H1 (cell line): ENCODE measurements around the gene SAG. TPM values are rescaled to one million over a fixed set of nuclear protein-coding genes. Genes with fewer than 3 reads are reported as not detected.

Experiments used
- CTCF ChIA-PET: fragments of 300-600 bp; sonication (Branson Sonifier 250); formaldehyde crosslinking; loops from one replicate; lab custom pipeline; 2021; ENCODE audit not compliant: partially characterized antibody; lab: Charles Lee
- POLR2A ChIA-PET: fragments of 300-600 bp; sonication (Branson Sonifier 250); formaldehyde crosslinking; loops from one replicate; lab custom pipeline; 2021; ENCODE audit warnings: inconsistent platforms; ENCODE audit not compliant: partially characterized antibody; lab: Charles Lee
- DNase-seq, 2 experiments: peaks; one replicate each; pipeline versions ENCODE4 v3.0.0 to v3.0.0-alpha.2; 2010 to 2022; ENCODE audit warnings: low spot score in 2 of 2, low read depth in 1 of 2, mixed read lengths in 1 of 2
- FAIRE-seq: peaks from 2 replicates; lab custom pipeline; 2011; peaks lifted over from hg19 to GRCh38; lab: Jason Lieb, UNC
- H2AFZ ChIP-seq: 2 replicates; pipeline ENCODE4 v1.8.1; 2012; ENCODE audit warnings: low read length, inconsistent platforms
- H2AK5ac ChIP-seq: 2 replicates; pipeline ENCODE4 v1.6.1; 2013; ENCODE audit warnings: low read depth, low read length
- H2BK120ac ChIP-seq: replicated peaks from 2 replicates; pipeline ENCODE3; 2013; ENCODE audit warnings: low read depth, low read length, inconsistent platforms
- H2BK12ac ChIP-seq: 2 replicates; pipeline ENCODE4 v1.6.1; 2013; ENCODE audit warnings: low read depth, low read length
- H2BK15ac ChIP-seq: 2 replicates; pipeline ENCODE4 v1.6.1; 2013; ENCODE audit warnings: low read length
- H2BK20ac ChIP-seq: 2 replicates; pipeline ENCODE4 v1.6.1; 2013; ENCODE audit warnings: low read length
- H2BK5ac ChIP-seq: 2 replicates; pipeline ENCODE4 v1.6.1; 2013; ENCODE audit warnings: low read depth, low read length
- H3K14ac ChIP-seq: 2 replicates; pipeline ENCODE4 v1.6.1; 2013; ENCODE audit warnings: inconsistent platforms; ENCODE audit not compliant: insufficient read length
- H3K18ac ChIP-seq: 2 replicates; pipeline ENCODE4 v1.6.1; 2013; ENCODE audit warnings: low read length; ENCODE audit errors: extremely low read depth
- H3K23ac ChIP-seq: 2 replicates; pipeline ENCODE4 v1.6.1; 2013; ENCODE audit warnings: inconsistent platforms; ENCODE audit not compliant: insufficient read length
- H3K23me2 ChIP-seq: 2 replicates; pipeline ENCODE4 v1.6.1; 2013; ENCODE audit warnings: low read depth, low read length
- H3K27ac ChIP-seq: 2 replicates; pipeline ENCODE4 v1.6.1; 2011; ENCODE audit warnings: low read depth, low read length, inconsistent platforms
- H3K27me3 ChIP-seq, 4 experiments: replicated peaks in 1 of 4; 1 replicate in 1 of 4; 2 replicates in 3 of 4; pipeline versions ENCODE4 v1.6.1 to v1.8.1; 2011 to 2013; ENCODE audit warnings: low read length in 3 of 4, mild to moderate bottlenecking in 3 of 4, inconsistent platforms in 2 of 4, mixed read lengths in 2 of 4, moderate library complexity in 1 of 4; ENCODE audit not compliant: control insufficient read depth in 3 of 4, insufficient read depth in 3 of 4; ENCODE audit errors: extremely low read depth in 1 of 4
- H3K36me3 ChIP-seq, 4 experiments: 2 replicates each; pipeline versions ENCODE4 v1.6.1 to v1.8.1; 2011 to 2013; ENCODE audit warnings: mild to moderate bottlenecking in 4 of 4, low read length in 3 of 4, moderate library complexity in 2 of 4, control low read depth in 1 of 4, inconsistent platforms in 1 of 4; ENCODE audit not compliant: insufficient read depth in 4 of 4, control insufficient read depth in 2 of 4
- H3K4ac ChIP-seq: replicated peaks from 2 replicates; pipeline ENCODE3; 2013; ENCODE audit warnings: low read length, low read depth, mixed read lengths, inconsistent platforms; ENCODE audit not compliant: insufficient read length
- H3K4me1 ChIP-seq, 4 experiments: replicated peaks in 1 of 4; 1 replicate in 1 of 4; 2 replicates in 3 of 4; pipeline versions ENCODE4 v1.6.1 to v1.8.1; 2011 to 2013; ENCODE audit warnings: low read length in 3 of 4, inconsistent platforms in 2 of 4, mixed read lengths in 1 of 4; ENCODE audit not compliant: insufficient read depth in 4 of 4, control insufficient read depth in 3 of 4
- H3K4me2 ChIP-seq, 2 experiments: 2 replicates each; pipeline versions ENCODE4 v1.6.1 to v1.8.1; 2011 to 2013; ENCODE audit warnings: low read depth in 2 of 2, low read length in 2 of 2, control low read depth in 1 of 2, inconsistent platforms in 1 of 2, mild to moderate bottlenecking in 1 of 2; ENCODE audit not compliant: insufficient read depth in 1 of 2
- H3K4me3 ChIP-seq, 4 experiments: fragments of 200-600, 300-600 bp in 1 of 4; sonication (generic), shearing (Covaris generic), sonication (Bioruptor Twin) in 1 of 4; 2 replicates each; pipeline versions ENCODE4 v1.5.1 to v1.8.1; 2011 to 2016; ENCODE audit warnings: low read length in 4 of 4, low read depth in 3 of 4, control low read depth in 2 of 4, inconsistent platforms in 2 of 4, mild to moderate bottlenecking in 2 of 4, mixed read lengths in 1 of 4, moderate library complexity in 1 of 4; ENCODE audit not compliant: insufficient read depth in 2 of 4; ENCODE audit errors: extremely low read depth in 1 of 4
- H3K56ac ChIP-seq: replicated peaks from 2 replicates; pipeline ENCODE3; 2013; ENCODE audit warnings: low read depth, mild to moderate bottlenecking, mixed read lengths, low read length, inconsistent platforms; ENCODE audit not compliant: insufficient read length
- H3K79me1 ChIP-seq: 2 replicates; pipeline ENCODE4 v1.6.1; 2013; ENCODE audit warnings: low read depth, low read length, control low read depth
- H3K79me2 ChIP-seq, 2 experiments: 2 replicates each; pipeline versions ENCODE4 v1.6.1 to v1.8.1; 2012 to 2013; ENCODE audit warnings: low read length in 2 of 2, mild to moderate bottlenecking in 2 of 2, inconsistent platforms in 1 of 2; ENCODE audit not compliant: insufficient read depth in 2 of 2, control insufficient read depth in 1 of 2
- H3K9ac ChIP-seq, 4 experiments: replicated peaks in 1 of 4; 1 replicate in 1 of 4; 2 replicates in 3 of 4; pipeline versions ENCODE4 v1.6.1 to v1.8.1; 2011 to 2013; ENCODE audit warnings: low read depth in 3 of 4, low read length in 3 of 4, control low read depth in 2 of 4, mild to moderate bottlenecking in 2 of 4, moderate library complexity in 2 of 4, inconsistent platforms in 1 of 4; ENCODE audit errors: extremely low read depth in 1 of 4
- H3K9me3 ChIP-seq, 2 experiments: 2 replicates each; pipeline versions ENCODE4 v1.6.1 to v1.8.1; 2012 to 2013; ENCODE audit warnings: mild to moderate bottlenecking in 2 of 2, moderate library complexity in 2 of 2, control low read depth in 1 of 2, inconsistent platforms in 1 of 2, low read depth in 1 of 2, low read length in 1 of 2, mixed read lengths in 1 of 2; ENCODE audit not compliant: insufficient read depth in 2 of 2
- H4K20me1 ChIP-seq, 2 experiments: replicated peaks in 1 of 2; 2 replicates each; pipeline versions ENCODE3 to v1.8.1; 2011 to 2013; ENCODE audit warnings: inconsistent platforms in 2 of 2, low read length in 2 of 2, mild to moderate bottlenecking in 1 of 2; ENCODE audit not compliant: insufficient read depth in 2 of 2, control insufficient read depth in 1 of 2
- H4K5ac ChIP-seq: 2 replicates; pipeline ENCODE4 v1.6.1; 2013; ENCODE audit warnings: low read length, low read depth, mixed read lengths, inconsistent platforms; ENCODE audit not compliant: insufficient read length
- H4K8ac ChIP-seq: 2 replicates; pipeline ENCODE4 v1.8.0; 2013; ENCODE audit warnings: mild to moderate bottlenecking, moderate library complexity, low read length, inconsistent platforms; ENCODE audit not compliant: insufficient read depth; ENCODE audit errors: extremely low read depth
- H4K91ac ChIP-seq: replicated peaks from 2 replicates; pipeline ENCODE3; 2013; ENCODE audit warnings: low read length, mixed read lengths, inconsistent platforms; ENCODE audit not compliant: insufficient read length
- CHD1 ChIP-seq: IDR thresholded peaks from 2 replicates; pipeline ENCODE4 v1.6.1; 2012; ENCODE audit warnings: low read depth, low read length, improper control_type of control experiment
- CTBP2 ChIP-seq: IDR thresholded peaks from 2 replicates; pipeline ENCODE4 v1.7.0; 2011; ENCODE audit warnings: borderline replicate concordance, mild to moderate bottlenecking, moderate library complexity, mixed read lengths, low read length; ENCODE audit not compliant: insufficient read depth, insufficient read length
- EGR1 ChIP-seq: IDR thresholded peaks from 2 replicates; pipeline ENCODE4 v1.6.1; 2011; ENCODE audit warnings: low read depth, low read length, borderline replicate concordance
- EZH2 ChIP-seq: fragments of 200-600 bp; sonication (generic); IDR thresholded peaks from 2 replicates; pipeline ENCODE4 v1.7.1; 2012; ENCODE audit warnings: low read depth, mild to moderate bottlenecking, moderate library complexity, low read length, inconsistent platforms; ENCODE audit not compliant: severe bottlenecking
- GTF2F1 ChIP-seq: IDR thresholded peaks from 2 replicates; pipeline ENCODE4 v1.6.1; 2012; ENCODE audit warnings: low read depth, low read length, improper control_type of control experiment, borderline replicate concordance
- KDM5A ChIP-seq: fragments of 200-600 bp; IDR thresholded peaks from 2 replicates; pipeline ENCODE4 v1.7.1; 2012; ENCODE audit warnings: mild to moderate bottlenecking, low read length, inconsistent platforms, mixed read lengths
- POLR2A ChIP-seq, 2 experiments: IDR thresholded peaks; 1 replicate in 1 of 2; 2 replicates in 1 of 2; pipeline ENCODE4 v1.6.1; 2011; ENCODE audit warnings: low read depth in 2 of 2, low read length in 2 of 2, mild to moderate bottlenecking in 2 of 2; ENCODE audit errors: control extremely low read depth in 1 of 2
- SP4 ChIP-seq: IDR thresholded peaks from 2 replicates; pipeline ENCODE4 v1.6.1; 2012; ENCODE audit warnings: low read length, inconsistent platforms
- WGBS, 2 experiments: shearing (Covaris generic) in 1 of 2; methylation state at CpG; one replicate each; pipeline versions ENCODE4 v1.1.6 to v1.1.7; 2013 to 2015; ENCODE audit warnings: low lambda C conversion rate in 2 of 2, mixed read lengths in 2 of 2, inconsistent platforms in 1 of 2, low coverage in 1 of 2, missing lambda C conversion rate in 1 of 2; ENCODE audit not compliant: insufficient replicate concordance in 2 of 2, insufficient coverage in 1 of 2, insufficient read length in 1 of 2; ENCODE audit errors: extremely low coverage in 1 of 2, missing lambda C conversion rate in 1 of 2; 5-methylcytosine and 5-hydroxymethylcytosine counted together
- polyA plus RNA-seq, 7 experiments: library from polyadenylated mRNA; depleted of rRNA in 3 of 7; stranded (reverse) in 5 of 7; unstranded in 2 of 7; fragments of >200 nt in 5 of 7; fragments of 200-250 nt in 2 of 7; gene quantifications; 1 replicate in 5 of 7; 2 replicates in 1 of 7; 4 replicates in 1 of 7; pipeline versions ENCODE4 v1.2.1 to v1.2.3, GENCODE V29; 2011 to 2013; ENCODE audit warnings: missing spikeins in 2 of 7, mixed read lengths in 2 of 7
- total RNA-seq: library from RNA; stranded (reverse); fragmentation: NEBNext Ultra II Directional; extraction: Animal tissue kit (Norgen Biotek cat#: 25700); gene quantifications from 2 replicates; pipeline ENCODE4 v1.2.1, GENCODE V29; 2021
- TF ChIP-seq, protein P1 (sequence below): IDR thresholded peaks from 2 replicates; pipeline ENCODE4 v1.6.1; 2012; ENCODE audit warnings: inconsistent platforms
- TF ChIP-seq, protein P2 (sequence below): IDR thresholded peaks from 2 replicates; pipeline ENCODE4 v1.6.1; 2012; ENCODE audit warnings: inconsistent platforms

Gene SAG
- total and polyA plus RNA-seq, 2 of the 8 experiments (the other 6 are each of a cell fraction or from before 2014, with no cell fraction given): not detected

DNA sequence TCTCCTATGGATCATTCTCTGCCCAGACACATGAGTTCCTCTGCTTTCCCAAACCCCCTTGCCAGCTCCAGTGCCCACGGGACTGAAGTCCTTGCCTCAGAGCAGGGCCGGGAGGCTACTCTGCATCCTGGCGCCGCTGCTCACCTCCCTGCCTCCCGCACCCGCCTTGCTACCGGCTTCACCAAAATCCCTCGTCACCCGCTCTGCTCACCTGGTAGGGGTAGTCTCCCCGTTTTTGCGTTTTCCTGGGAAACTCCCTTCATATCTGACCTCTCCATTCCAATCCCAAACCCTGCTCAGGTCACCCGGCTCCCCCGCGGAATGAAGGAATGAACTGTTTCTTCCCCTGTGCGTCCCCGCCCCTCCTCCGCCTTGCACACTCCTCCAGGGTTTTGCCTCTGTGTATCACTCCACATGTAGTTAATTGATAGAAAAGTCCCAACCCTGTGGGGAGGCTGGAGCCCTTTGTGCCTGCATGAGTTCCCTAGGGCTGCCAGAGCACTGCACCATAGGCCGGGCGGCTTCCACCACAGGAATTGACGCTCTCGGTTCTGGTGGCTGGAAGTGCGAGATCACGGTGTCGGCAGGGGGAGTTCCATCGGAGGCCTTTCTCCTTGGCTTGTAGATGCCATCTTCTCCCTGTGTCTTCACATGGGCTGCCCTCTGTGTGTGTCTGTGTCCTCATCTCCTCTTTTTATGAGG, 44.7 kb downstream of the SAG start:
- Histone ChIP-seq H3K23ac (no peak overlapping the region), H2AK5ac (no peak overlapping the region), H3K4me2 (no peak overlapping the region), H2BK120ac (no peak overlapping the region), H3K18ac (no peak overlapping the region), H2BK20ac (no peak overlapping the region), H2BK12ac (no peak overlapping the region), H3K4me3 (no peak overlapping the region), H4K8ac (no peak overlapping the region), H4K5ac (no peak overlapping the region), H3K9me3 (peaks cover 0 to 7% of the 10 kb centered on the region in 2 experiments; a peak in 1 of 4 replicates), H3K4me1 (peaks cover 0 to 5% (median 4%) of the 10 kb centered on the region in 4 experiments; a peak in 4 of 7 replicates), H3K79me1 (peaks cover 3% of the 10 kb centered on the region; the same call in 1 of the 2 replicates), H4K91ac (no peak overlapping the region), H3K36me3 (no peaks in the 10 kb centered on the region), H3K4ac (no peak overlapping the region), H2BK15ac (no peak overlapping the region), H3K14ac (no peak overlapping the region), H3K9ac (no peak overlapping the region), H2BK5ac (no peak overlapping the region), H4K20me1 (peaks cover 8 to 11% of the 10 kb centered on the region in 2 experiments), H3K27me3 (peaks cover 0 to 28% (median 15%) of the 10 kb centered on the region in 4 experiments; a peak in 5 of 7 replicates), H3K23me2 (peaks cover 11% of the 10 kb centered on the region), H3K79me2 (peaks cover 0 to 14% of the 10 kb centered on the region in 2 experiments; a peak in 2 of 4 replicates), H2AFZ (no peak overlapping the region), H3K27ac (no peak overlapping the region), H3K56ac (no peak overlapping the region)
- FAIRE-seq (no peak), DNase-seq (no peak)
- WGBS, 2 experiments: 95% methylated on average over 25 of the region's 25 CpGs; no CpG with 5 or more reads in 1 of the 2 experiments
- ChIA-PET POLR2A (no interaction called here), CTCF (no interaction called here)
- TF ChIP-seq CHD1: no peak
- TF ChIP-seq, protein P1, sequence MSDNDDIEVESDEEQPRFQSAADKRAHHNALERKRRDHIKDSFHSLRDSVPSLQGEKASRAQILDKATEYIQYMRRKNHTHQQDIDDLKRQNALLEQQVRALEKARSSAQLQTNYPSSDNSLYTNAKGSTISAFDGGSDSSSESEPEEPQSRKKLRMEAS: no peak
- TF ChIP-seq, protein P2, sequence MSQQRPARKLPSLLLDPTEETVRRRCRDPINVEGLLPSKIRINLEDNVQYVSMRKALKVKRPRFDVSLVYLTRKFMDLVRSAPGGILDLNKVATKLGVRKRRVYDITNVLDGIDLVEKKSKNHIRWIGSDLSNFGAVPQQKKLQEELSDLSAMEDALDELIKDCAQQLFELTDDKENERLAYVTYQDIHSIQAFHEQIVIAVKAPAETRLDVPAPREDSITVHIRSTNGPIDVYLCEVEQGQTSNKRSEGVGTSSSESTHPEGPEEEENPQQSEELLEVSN: no peak
- no peak for TF ChIP-seq POLR2A (IDR thresholded peaks at IDR 0.05; ENCODE audit: control extremely low read depth in 1 of 2, low read depth in 2 of 2, low read length in 2 of 2)
- no peak for TF ChIP-seq SP4
- no peak for TF ChIP-seq EZH2
- TF ChIP-seq CTBP2: no peak
- TF ChIP-seq EGR1: no peak
- no peak for TF ChIP-seq KDM5A
- no peak for TF ChIP-seq GTF2F1
